GM18858 (cell line): ENCODE results near the gene RIPOR3.
"Not testable (repeated sequence)": the region's sequence is repeated elsewhere in the genome, so short reads cannot be mapped to it uniquely, and the experiment has no call there.

Experiments
- ATAC-seq: cut with Tn5 transposase; IDR thresholded peaks from one replicate; pipeline ENCODE4 v1.9.1; 2021; ENCODE audit not compliant: unreplicated experiment

The RIPOR3 gene

GRCh38 chr20:50611128-50611810 lies 80.1 kb downstream of the RIPOR3 start:
- ATAC-seq: no peak

DNA sequence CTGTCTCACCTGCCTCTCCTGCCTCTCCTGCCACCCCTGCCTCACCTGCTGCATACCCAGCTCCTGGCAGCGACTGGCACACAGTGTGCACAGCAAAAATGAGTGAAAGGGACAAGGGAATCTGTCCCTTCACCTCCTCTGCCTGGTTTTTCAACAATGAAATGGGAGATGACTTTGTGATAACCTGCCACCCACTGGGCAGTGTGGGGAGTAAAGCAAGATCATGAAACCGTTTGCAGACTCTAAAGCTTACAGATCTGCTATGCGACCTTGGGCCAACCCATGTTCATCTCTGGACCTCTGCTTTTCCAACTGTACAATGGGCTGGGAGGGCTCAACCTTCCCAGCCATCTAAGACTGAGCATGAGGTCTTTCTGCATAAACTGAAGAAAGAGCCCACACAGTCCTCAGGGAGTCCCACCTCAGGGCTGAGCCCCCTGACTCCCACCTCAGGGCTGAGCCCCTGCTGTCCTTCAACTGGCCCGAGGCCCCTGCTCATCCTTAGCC lies 81.1 kb downstream of the RIPOR3 start:
- ATAC-seq: no peak

- ATAC-seq: no peak
Observed at GRCh38 chr20:50609438-50609989, 81.8 kb downstream of the RIPOR3 start.

DNA sequence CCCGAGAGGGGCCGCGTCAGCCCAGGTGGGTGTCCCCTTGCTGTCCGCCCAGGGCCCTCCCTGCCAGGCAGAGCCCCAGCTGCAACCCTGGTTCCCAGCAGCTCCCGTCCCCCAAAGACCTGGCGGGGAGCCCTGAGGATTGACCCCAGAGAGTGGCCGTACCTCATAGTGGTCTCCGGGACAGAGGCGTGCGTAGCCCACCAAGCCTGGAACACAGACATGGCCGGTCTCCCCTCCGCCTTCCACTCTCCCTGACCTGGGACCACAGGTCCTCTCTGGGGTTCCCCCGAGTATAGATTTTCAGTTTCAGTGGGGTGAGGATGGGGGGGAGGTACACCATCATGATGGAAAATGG lies 82.6 kb downstream of the RIPOR3 start:
- no peak for ATAC-seq

DNA sequence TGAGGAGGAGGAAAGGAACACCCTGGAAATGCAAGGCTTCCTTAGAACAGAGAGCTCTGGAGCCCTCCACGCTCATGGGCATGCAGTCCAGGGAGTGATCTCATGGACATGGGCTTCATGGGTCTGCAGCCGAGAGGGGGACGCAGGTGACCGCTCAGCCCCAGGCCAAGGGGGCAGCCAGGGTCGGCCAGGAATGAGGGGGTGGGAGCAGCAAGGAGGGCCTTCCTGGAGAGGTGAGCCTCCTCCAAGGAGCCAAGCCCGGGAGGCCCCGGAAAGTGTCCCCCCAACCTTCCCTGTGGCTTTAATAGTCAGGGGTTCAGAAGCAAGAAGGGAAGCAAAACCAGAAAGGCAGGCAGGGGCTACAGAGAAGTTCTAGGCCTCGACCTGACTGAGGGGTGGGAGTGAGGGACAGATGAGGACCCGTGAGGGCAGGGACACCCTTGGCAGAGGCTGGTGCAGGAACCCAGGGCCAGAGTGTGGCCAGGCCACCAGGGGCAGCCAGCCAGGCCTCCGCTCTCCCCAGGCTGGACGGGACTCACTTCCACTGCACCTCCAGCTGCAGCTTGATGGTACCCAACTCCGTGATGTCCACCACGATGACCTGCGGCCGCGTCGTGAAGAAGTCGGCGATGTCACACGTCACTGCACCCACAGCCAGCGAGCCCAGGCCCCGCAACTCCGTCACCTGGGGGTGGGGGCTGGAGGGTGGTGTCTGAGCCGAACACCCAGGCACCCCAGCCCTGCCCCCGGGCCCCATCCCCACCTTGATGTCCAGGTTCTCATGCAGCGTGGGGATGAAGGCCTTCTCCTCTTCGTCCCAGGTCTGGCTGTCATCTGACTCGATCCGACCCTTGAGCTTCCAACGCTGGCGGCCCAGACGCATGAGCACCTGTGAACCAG lies 83.2 kb downstream of the RIPOR3 start:
- no peak for ATAC-seq

- no peak for ATAC-seq
Observed at GRCh38 chr20:50607436-50607835, 83.9 kb downstream of the RIPOR3 start.

GRCh38 chr20:50605136-50605535 lies 86.2 kb downstream of the RIPOR3 start:
- ATAC-seq: no peak

DNA sequence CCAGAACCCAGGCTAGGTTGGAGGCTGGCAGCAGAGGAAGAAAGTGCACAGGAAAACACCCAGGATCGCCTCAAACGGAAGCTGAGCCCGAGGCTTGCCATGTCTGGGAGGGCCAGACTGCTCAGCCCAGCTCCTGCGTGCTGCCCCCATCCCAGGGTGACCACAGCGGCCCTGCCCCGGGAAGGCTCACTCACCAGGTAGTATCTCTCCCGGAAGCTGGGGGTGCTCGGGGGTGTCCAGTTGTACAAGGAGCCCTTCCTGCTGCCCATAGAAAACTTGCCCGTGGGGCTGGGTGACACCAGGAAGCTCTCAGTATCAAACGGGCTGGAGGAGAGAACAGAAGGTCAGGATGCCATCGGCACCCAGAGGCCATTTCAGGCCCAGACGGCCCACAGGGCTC lies 86.9 kb downstream of the RIPOR3 start:
- ATAC-seq: no peak

DNA sequence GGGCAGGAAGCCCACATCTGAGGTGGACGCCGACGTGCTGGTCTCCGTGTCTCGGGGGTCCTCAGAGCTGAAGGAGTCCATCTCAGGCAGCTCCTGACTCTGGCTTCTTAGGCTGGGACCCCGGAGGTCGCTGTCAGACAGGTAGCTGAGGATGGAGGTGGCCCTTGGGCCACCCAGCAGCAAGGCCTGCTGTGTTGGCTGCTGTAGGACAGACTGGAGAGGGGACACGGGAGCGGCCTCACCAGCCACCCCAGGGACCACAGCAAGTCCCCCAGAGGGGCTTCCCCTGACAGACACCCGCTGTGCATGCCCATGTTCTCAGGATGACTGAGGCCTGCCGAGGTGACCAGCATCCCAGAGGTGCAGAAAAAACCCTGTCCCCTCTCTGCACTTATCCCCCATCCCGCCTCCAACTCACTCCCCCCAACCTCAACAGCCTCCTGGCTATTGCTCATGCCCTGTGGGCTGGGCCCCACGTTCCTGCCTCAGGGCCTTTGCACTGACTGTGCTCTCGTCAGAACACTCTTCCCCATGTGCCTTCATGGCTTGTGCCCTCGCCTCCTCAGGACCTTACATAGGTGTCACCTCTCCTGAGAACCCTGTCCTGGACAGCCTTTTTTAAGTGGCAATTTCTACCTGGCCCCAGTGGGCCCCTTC lies 88.8 kb downstream of the RIPOR3 start:
- ATAC-seq: no peak

GRCh38 chr20:50601511-50602431 lies 89.6 kb downstream of the RIPOR3 start:
- no peak for ATAC-seq

- ATAC-seq: no peak
Observed at GRCh38 chr20:50600281-50600895, 91.0 kb downstream of the RIPOR3 start.

- ATAC-seq: not testable (repeated sequence)
Observed at GRCh38 chr20:50598768-50599167, 92.6 kb downstream of the RIPOR3 start.

DNA sequence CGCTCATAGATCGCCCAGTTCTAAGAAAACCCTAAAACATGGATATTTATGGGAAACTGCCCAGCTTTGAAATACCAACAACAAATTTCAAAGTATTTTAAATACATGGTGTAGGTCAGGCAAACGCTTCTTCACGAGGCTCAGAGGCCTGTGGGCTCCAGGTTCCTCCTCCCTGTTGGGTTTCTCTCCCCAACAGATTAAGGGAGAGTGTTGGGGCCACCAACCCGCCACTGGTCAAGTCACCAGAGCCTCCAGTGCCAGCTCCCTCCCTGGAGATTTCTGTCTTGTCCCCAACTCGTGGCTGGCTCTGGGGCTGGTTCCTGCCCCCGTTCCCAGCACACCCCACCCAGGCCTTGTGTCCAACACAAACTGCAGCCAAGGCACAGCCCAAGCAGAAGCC lies 93.3 kb downstream of the RIPOR3 start:
- ATAC-seq: no peak

DNA sequence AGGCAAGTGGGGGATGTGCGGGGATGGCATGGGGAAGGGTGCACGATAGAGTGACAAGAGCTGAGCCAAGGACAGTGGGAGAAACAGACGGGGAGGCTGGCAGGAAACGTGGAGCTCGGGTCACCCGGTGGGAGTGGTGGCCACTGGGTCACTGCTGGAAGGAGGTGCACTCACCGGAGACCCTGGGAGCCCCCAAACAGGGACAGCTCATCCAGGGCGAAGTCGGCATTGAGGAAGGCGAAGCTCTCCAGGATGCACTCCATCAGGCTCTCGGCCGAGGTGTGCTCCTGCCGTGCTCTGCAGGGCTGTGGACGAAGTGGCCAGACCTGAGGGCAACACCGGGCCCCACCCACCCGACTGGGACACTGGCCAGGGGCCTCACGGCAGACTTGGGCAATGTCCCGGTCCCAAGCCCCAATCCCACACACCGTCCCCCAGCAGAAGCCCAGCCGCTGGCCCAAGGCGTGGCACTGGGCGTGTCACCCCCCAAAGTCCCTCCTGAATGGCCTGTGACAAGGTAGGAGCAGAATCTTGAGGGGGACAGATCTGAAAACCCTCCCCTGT lies 93.9 kb downstream of the RIPOR3 start:
- no peak for ATAC-seq

- no peak for ATAC-seq
Observed at GRCh38 chr20:50596694-50597021, 94.7 kb downstream of the RIPOR3 start.

DNA sequence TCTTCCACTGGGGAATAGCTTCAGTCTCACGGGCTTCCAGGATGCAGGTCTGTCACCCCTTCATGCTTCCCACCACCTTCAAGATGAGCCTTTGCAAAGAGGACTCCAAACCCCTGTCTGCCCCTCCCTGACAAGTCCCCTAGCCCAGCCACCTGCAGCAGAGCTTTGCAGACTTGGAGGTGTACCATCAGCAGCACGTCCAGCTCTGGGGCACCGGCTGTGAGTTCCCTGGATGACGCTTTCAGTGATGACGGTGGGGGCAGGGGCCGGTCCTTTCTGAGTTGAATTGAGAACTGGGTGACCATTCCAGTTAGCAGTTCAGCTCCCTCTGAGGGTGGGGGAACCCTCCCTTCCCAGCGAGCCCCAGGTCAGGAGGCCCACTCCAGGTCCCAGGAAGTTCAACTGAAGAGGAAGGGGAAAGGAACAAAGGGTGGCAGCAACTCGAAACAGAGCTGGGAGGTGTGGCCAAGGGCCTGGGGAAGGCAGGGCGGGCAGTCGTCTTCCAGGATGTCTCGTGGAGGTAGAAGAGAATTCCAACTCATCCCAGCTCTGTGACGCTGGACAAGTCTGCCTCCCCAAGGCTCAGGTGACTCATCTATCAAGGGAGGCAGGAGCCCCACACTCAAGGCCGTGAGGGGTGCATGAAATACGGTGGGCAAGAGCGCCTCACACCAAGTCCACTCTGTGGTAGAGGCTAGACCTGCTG lies 95.2 kb downstream of the RIPOR3 start:
- ATAC-seq: no peak

- ATAC-seq: no peak
Observed at GRCh38 chr20:50595433-50595895, 95.9 kb downstream of the RIPOR3 start.

DNA sequence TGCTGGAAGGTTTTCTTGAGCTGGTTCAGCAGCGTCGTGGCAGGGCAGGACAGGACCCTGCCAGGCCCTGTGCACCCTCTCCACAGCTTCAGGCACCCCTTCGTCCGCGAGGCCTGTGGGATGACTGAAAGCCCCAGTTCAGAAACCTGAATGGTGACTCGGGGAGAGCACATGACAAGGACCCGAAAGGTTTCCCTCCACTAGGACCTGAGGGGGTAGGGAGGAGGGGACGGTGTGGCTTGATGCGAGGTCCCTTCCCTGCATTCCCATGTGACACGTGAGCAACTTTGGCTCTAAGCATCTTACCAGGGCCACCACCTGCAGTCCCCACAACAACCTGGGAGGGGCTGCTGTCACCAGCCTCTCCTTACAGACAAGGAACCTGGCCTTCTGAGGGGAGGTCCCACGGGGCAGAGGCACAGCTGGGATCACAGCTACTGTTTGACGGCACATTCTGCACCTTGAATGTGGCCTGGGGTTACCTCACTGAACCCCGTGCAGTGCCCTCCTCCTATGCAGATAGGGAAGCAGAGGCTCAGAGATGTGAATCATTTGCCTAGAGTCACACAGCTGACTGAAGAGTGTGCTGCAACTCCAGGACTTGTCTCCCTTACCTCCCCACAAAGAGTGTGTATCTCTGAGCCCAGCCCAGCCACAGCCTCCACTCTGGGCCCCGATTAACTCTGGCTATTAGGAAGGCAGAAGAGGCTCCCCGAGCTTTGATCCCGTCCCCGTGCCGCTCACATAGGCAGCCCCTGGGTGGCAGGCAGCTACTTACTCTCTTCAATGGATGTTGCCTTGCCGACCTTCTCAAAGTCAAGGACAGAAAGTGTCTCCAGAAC lies 96.5 kb downstream of the RIPOR3 start:
- ATAC-seq: no peak
